KBM-7 (cell line): ENCODE measurements around the gene FAM98A.

Experiments
- DNase-seq: peaks from one replicate; pipeline ENCODE4 v3.0.0-alpha.2; 2015
- in situ Hi-C: fragments of 300-500 bp; cut with MboI; formaldehyde crosslinking; loops from 2 replicates; pipeline ENCODE4 v1.14.3; 2020; ENCODE audit warnings: low sequenced_read_pairs, low pct_unique_long_range_greater_than_20kb, mixed read lengths

FAM98A gene

GRCh38 chr2:33550206-33550605 is 48.9 kb downstream of the FAM98A start:
- no peak for DNase-seq
- in situ Hi-C loops = no loop called here

- DNase-seq = no peak
- in situ Hi-C loops = no loop called here
Observed at GRCh38 chr2:33541243-33541642, 57.9 kb downstream of the FAM98A start.

GRCh38 chr2:33535421-33535820 is 63.7 kb downstream of the FAM98A start:
- in situ Hi-C loops = no loop called here
- no peak for DNase-seq
